HL-60 (cell line): ENCODE results near the gene RUNX1.

Source experiments
- DNase-seq, 2 experiments: peaks; one replicate each; pipeline ENCODE4 v3.0.0-alpha.2; 2010 to 2020; ENCODE audit warnings: low read depth in 1 of 2, low spot score in 1 of 2
- H3K27ac ChIP-seq: fragments of 250-450 bp; sonication (Bioruptor Pico); replicated peaks from 2 replicates; pipeline ENCODE4 v1.5.1; 2020; ENCODE audit warnings: mild to moderate bottlenecking, moderate library complexity
- H3K27me3 ChIP-seq: fragments of 250-450 bp; sonication (Bioruptor Pico); 2 replicates; pipeline ENCODE4 v1.5.1; 2021; ENCODE audit warnings: mild to moderate bottlenecking, moderate library complexity; ENCODE audit not compliant: insufficient read depth, poor library complexity, severe bottlenecking
- H3K4me3 ChIP-seq: replicated peaks from 2 replicates; pipeline ENCODE4 v1.5.1; 2011; ENCODE audit warnings: mild to moderate bottlenecking, control low read depth, low read length; ENCODE audit not compliant: insufficient read depth
- GABPA ChIP-seq: IDR thresholded peaks from 2 replicates; pipeline ENCODE4 v1.6.1; 2012; ENCODE audit warnings: low read depth
- POLR2AphosphoS5 ChIP-seq: IDR thresholded peaks from 2 replicates; pipeline ENCODE4 v1.6.1; 2012; ENCODE audit warnings: low read depth
- SPI1 ChIP-seq: IDR thresholded peaks from 2 replicates; pipeline ENCODE4 v1.6.1; 2012; ENCODE audit warnings: low read depth, mild to moderate bottlenecking, borderline replicate concordance
- TF ChIP-seq, protein P1 (sequence below): IDR thresholded peaks from 2 replicates; pipeline ENCODE4 v1.6.1; 2012; ENCODE audit warnings: low read depth; ENCODE audit not compliant: insufficient replicate concordance
- TF ChIP-seq, protein P2 (sequence below): IDR thresholded peaks from one replicate; pipeline ENCODE4 v1.5.1; 2011; ENCODE audit warnings: low read length, control low read depth, inconsistent platforms; ENCODE audit not compliant: insufficient read depth

Gene RUNX1

DNA sequence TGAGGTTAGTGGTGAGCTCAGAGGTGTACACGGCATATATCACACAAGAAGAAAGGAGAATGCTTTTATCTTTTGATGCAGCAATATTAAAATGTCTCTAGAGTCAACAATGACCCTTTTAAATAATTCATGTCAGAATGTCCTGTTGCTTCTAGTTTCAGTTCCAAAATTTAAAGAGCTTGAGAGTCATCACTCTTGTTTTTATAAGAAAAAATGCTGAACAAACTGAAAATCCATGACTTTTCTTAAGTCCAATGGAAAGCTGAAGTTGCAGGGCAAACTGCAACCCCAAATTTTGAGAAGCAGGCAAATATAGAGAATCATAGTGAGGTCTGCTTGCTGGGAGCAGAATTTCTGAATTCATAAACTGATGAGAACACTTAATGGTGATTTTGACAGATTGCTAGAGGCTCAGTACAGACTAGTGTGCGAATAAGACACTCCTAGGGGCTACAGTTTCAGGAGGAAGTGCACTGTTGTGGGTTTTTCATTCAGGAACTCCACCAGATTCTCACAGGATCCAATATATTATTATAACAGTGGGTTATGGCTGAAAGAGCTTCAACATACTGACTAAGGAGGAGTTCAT, 245.2 kb downstream of the RUNX1 start:
- Histone ChIP-seq H3K27me3 (no peaks in the 10 kb centered on the region), H3K27ac (no peak overlapping the region), H3K4me3 (no peak overlapping the region)
- no peak for DNase-seq
- no peak for TF ChIP-seq POLR2AphosphoS5
- TF ChIP-seq SPI1: no peak
- TF ChIP-seq, protein P1, sequence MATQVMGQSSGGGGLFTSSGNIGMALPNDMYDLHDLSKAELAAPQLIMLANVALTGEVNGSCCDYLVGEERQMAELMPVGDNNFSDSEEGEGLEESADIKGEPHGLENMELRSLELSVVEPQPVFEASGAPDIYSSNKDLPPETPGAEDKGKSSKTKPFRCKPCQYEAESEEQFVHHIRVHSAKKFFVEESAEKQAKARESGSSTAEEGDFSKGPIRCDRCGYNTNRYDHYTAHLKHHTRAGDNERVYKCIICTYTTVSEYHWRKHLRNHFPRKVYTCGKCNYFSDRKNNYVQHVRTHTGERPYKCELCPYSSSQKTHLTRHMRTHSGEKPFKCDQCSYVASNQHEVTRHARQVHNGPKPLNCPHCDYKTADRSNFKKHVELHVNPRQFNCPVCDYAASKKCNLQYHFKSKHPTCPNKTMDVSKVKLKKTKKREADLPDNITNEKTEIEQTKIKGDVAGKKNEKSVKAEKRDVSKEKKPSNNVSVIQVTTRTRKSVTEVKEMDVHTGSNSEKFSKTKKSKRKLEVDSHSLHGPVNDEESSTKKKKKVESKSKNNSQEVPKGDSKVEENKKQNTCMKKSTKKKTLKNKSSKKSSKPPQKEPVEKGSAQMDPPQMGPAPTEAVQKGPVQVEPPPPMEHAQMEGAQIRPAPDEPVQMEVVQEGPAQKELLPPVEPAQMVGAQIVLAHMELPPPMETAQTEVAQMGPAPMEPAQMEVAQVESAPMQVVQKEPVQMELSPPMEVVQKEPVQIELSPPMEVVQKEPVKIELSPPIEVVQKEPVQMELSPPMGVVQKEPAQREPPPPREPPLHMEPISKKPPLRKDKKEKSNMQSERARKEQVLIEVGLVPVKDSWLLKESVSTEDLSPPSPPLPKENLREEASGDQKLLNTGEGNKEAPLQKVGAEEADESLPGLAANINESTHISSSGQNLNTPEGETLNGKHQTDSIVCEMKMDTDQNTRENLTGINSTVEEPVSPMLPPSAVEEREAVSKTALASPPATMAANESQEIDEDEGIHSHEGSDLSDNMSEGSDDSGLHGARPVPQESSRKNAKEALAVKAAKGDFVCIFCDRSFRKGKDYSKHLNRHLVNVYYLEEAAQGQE: no peak
- TF ChIP-seq, protein P2, sequence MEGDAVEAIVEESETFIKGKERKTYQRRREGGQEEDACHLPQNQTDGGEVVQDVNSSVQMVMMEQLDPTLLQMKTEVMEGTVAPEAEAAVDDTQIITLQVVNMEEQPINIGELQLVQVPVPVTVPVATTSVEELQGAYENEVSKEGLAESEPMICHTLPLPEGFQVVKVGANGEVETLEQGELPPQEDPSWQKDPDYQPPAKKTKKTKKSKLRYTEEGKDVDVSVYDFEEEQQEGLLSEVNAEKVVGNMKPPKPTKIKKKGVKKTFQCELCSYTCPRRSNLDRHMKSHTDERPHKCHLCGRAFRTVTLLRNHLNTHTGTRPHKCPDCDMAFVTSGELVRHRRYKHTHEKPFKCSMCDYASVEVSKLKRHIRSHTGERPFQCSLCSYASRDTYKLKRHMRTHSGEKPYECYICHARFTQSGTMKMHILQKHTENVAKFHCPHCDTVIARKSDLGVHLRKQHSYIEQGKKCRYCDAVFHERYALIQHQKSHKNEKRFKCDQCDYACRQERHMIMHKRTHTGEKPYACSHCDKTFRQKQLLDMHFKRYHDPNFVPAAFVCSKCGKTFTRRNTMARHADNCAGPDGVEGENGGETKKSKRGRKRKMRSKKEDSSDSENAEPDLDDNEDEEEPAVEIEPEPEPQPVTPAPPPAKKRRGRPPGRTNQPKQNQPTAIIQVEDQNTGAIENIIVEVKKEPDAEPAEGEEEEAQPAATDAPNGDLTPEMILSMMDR: no peak
- no peak for TF ChIP-seq GABPA

DNA sequence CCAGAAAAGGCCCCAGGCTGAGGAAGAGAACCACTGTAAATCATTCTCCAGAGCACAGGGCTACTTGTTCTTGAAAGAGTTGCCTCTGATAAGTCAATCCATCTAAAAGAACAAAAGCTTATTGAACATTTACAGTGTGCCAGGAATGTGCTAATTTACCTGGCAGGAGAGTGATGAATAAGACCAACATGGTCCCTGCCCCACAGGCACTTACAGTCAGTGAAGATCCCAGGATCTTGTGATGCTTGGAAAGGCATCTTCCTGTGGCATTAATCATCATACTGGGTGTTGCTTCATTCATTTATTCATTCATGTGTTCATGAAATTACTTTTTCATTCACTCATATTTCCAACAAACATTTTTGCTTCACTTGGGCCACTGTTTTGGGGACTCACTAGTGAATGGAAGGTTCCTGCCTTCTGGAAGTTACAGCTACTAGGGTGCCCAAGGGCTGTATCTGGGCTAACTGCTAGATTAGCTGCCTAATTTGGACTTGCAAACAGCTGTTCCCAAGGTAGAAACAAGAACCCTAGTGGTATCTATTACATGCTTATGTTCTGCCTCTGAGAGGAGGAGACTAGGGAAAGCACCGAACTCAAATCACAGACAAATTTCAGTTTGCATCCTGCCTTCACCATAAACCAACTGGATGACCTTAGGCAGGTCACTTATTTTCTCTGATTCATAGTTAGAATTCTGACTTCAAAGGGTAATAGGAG, 246.8 kb downstream of the RUNX1 start:
- Histone ChIP-seq H3K27ac (no peak overlapping the region), H3K4me3 (no peak overlapping the region), H3K27me3 (no peaks in the 10 kb centered on the region)
- DNase-seq: no peak
- TF ChIP-seq SPI1: no peak
- TF ChIP-seq, protein P1: no peak
- TF ChIP-seq, protein P2: no peak
- TF ChIP-seq POLR2AphosphoS5: no peak
- TF ChIP-seq GABPA: no peak

DNA sequence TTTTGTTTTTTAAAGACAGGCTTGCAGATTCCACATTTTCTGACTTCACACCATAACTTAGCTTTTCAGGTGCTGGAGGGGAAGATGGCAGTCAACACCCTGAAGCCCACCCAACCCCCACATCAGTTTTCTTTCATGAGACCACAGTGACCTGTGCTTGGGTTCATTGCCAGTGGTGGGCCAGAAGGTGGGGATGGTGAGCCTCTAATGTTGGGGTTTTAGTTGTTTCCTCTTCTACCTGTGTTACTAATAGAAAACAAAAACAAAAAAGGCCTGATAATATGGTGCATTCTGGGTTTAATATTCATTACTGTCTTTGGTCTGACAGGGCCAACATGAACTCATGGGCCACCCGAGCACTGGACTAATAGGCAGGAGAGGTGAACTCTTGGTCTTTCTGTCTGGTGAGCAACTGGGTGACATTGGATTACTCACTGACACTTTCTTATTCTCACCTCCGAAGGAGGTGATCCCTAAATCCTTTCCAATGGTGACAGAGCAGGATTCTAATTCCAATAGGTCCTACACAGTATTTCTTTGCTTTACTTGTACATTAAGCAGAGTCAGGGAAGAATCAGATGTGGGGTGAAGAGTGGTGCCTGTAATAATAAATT, 247.5 kb downstream of the RUNX1 start:
- no peak overlapping the region for H3K4me3 ChIP-seq
- no peaks in the 10 kb centered on the region for H3K27me3 ChIP-seq
- no peak for TF ChIP-seq SPI1
- TF ChIP-seq, protein P2: no peak
- no peak for TF ChIP-seq GABPA
- no peak for TF ChIP-seq POLR2AphosphoS5
- TF ChIP-seq, protein P1: no peak
- no peak overlapping the region for H3K27ac ChIP-seq
- no peak for DNase-seq
